DOHH2 (cell line): ENCODE results near the gene ARF1.

ENCODE experiments used
- H3F3A ChIP-seq: fragments of 200-600 bp; sonication (generic), shearing (Covaris generic); 2 replicates; pipeline ENCODE4 v1.6.0; 2016; ENCODE audit warnings: antibody characterized with exemption, mild to moderate bottlenecking; ENCODE audit not compliant: control insufficient read depth, insufficient read depth
- H3K27ac ChIP-seq: fragments of 200-600 bp; sonication (generic); 2 replicates; pipeline ENCODE4 v1.5.1; 2014; ENCODE audit warnings: low read depth, mild to moderate bottlenecking, low read length, moderate library complexity
- H3K27me3 ChIP-seq: fragments of 200-600 bp; sonication (generic); 2 replicates; pipeline ENCODE4 v1.6.1; 2014; ENCODE audit warnings: mild to moderate bottlenecking, low read length, mixed read lengths; ENCODE audit not compliant: control insufficient read depth
- H3K36me3 ChIP-seq: fragments of 200-600 bp; sonication (generic); 2 replicates; pipeline ENCODE4 v1.6.1; 2014; ENCODE audit warnings: mild to moderate bottlenecking, low read length, moderate library complexity, mixed read lengths; ENCODE audit not compliant: control insufficient read depth
- H3K4me1 ChIP-seq: fragments of 200-600 bp; sonication (generic); 2 replicates; pipeline ENCODE4 v1.6.1; 2014; ENCODE audit warnings: mild to moderate bottlenecking, low read length, mixed read lengths; ENCODE audit not compliant: control insufficient read depth
- H3K4me2 ChIP-seq: fragments of 200-600 bp; sonication (generic); 2 replicates; pipeline ENCODE4 v1.6.0; 2014; ENCODE audit warnings: mild to moderate bottlenecking, low read length, moderate library complexity
- H3K4me3 ChIP-seq: fragments of 200-600 bp; sonication (generic); 2 replicates; pipeline ENCODE4 v1.5.1; 2014; ENCODE audit warnings: mild to moderate bottlenecking, low read length, mixed read lengths
- H3K79me2 ChIP-seq: fragments of 200-600 bp; sonication (generic); 2 replicates; pipeline ENCODE4 v1.6.1; 2014; ENCODE audit warnings: mild to moderate bottlenecking, low read length, mixed read lengths; ENCODE audit not compliant: control insufficient read depth
- H3K9me2 ChIP-seq: fragments of 200-600 bp; sonication (generic); replicated peaks from 2 replicates; pipeline ENCODE4 v1.6.1; 2014; ENCODE audit warnings: mild to moderate bottlenecking, low read length, mixed read lengths; ENCODE audit not compliant: control insufficient read depth
- H3K9me3 ChIP-seq: fragments of 200-600 bp; sonication (generic); 2 replicates; pipeline ENCODE4 v1.6.1; 2014; ENCODE audit warnings: antibody characterized with exemption, low read length, mixed read lengths; ENCODE audit not compliant: control insufficient read depth, insufficient read depth
- H4K20me1 ChIP-seq: fragments of 200-600 bp; sonication (generic); 2 replicates; pipeline ENCODE4 v1.6.0; 2014; ENCODE audit warnings: low read depth, mild to moderate bottlenecking, antibody characterized with exemption, low read length, moderate library complexity; ENCODE audit not compliant: control insufficient read depth, insufficient read depth
- EZH2phosphoT487 ChIP-seq: fragments of 200-600 bp; sonication (generic); IDR thresholded peaks from 2 replicates; pipeline ENCODE4 v1.6.1; 2017; ENCODE audit warnings: borderline replicate concordance, mild to moderate bottlenecking, antibody characterized with exemption, low read length, moderate library complexity, mixed read lengths
- TF ChIP-seq, protein P1 (sequence below): fragments of 200-600 bp; sonication (generic); IDR thresholded peaks from one replicate; pipeline ENCODE4 v1.5.1; 2014; ENCODE audit warnings: antibody characterized with exemption, mild to moderate bottlenecking, low read depth, low read length; ENCODE audit not compliant: poor library complexity, severe bottlenecking

The ARF1 gene

DNA sequence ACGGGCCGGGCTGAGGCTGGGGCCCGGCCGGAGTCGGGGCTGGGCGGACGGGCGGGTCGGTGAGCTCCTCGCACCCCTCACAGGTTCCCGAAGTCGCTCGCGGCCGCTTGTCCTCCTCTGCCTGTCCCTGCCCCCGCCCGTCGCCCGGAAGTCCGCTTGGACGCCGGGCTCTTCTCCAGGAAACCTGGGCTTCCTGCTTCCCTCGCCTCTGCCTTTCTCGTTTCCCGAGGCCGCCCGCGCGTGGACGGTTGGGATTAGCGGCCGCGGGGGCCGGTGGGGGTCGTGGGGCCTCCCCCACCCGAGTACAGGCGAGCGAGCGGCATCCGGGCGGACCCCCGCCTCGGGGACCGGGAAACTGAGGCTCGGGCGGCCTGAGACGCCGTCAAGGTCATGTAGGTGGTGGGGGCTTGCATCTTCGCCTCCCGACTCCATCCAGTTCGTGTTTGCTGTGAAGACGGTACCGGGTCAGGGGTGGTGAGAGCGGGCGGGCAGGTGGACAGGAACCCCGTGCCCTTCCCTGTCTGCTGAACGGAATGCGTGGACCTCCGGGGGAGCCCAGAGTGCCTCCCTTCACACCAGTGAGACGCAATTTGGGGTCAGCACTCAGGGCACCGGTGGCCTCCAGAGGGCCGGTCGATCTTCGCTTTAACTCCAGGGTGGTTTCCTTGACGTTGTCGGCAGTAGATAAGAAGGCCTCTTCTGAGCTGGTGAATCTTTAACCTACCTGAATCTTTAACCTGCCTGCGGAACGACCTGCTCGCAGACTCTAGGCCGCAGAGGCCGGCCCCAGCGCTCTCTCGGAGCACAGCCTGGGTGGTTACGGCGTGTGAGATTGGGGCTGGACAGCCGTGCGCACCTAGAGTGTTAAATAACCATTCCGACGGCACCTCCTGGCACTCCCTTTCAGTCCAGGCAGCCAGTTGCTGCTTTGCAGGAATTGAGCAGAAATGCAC, 686 bp downstream of the ARF1 start:
- Histone ChIP-seq H3K4me3 (peak overlapping the region; percentile 95), H3F3A (0 out of 2 replicates have a peak, but pooled peaks cover 4% of the 10 kb centered on the region), H3K4me2 (peak overlapping the region; percentile 90), H3K4me1 (peaks cover 32% of the 10 kb centered on the region), H3K9me3 (no peaks in the 10 kb centered on the region), H3K27ac (peak overlapping the region; percentile 59), H3K9me2 (no peaks in the 10 kb centered on the region), H4K20me1 (peaks cover 48% of the 10 kb centered on the region), H3K27me3 (no peaks in the 10 kb centered on the region; the same call in 1 of the 2 replicates), H3K79me2 (peaks cover 87% of the 10 kb centered on the region), H3K36me3 (peaks cover 60% of the 10 kb centered on the region)
- TF ChIP-seq, protein P1, sequence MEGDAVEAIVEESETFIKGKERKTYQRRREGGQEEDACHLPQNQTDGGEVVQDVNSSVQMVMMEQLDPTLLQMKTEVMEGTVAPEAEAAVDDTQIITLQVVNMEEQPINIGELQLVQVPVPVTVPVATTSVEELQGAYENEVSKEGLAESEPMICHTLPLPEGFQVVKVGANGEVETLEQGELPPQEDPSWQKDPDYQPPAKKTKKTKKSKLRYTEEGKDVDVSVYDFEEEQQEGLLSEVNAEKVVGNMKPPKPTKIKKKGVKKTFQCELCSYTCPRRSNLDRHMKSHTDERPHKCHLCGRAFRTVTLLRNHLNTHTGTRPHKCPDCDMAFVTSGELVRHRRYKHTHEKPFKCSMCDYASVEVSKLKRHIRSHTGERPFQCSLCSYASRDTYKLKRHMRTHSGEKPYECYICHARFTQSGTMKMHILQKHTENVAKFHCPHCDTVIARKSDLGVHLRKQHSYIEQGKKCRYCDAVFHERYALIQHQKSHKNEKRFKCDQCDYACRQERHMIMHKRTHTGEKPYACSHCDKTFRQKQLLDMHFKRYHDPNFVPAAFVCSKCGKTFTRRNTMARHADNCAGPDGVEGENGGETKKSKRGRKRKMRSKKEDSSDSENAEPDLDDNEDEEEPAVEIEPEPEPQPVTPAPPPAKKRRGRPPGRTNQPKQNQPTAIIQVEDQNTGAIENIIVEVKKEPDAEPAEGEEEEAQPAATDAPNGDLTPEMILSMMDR = no peak
- TF ChIP-seq EZH2phosphoT487 = no peak

DNA sequence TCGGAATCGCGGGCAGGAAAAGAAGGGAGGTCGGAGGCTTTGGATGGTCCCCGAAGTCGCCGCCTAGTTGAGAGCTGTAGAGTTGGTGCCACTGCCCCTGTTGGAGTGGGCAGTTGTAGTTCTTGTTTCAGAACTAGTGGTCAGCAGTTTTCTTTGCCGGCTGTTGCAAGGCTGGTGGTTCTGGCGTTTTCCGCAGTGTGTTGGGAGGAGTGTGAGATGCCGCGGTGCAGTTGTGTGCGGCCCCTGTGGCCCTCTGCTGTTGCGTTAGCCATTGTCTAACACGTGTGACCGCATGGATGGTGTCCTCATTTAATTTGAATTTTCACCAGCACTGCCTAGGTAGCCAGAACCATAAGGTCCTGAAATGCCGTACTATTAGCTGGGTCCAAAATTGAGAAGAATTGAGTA, 1.4 kb downstream of the ARF1 start:
- Histone ChIP-seq H3K27me3 (no peaks in the 10 kb centered on the region; the same call in 1 of the 2 replicates), H3F3A (no peaks in the 10 kb centered on the region), H3K4me2 (peak overlapping the region; percentile 90), H3K4me1 (peaks cover 32% of the 10 kb centered on the region), H3K9me2 (no peaks in the 10 kb centered on the region), H3K36me3 (peaks cover 67% of the 10 kb centered on the region), H3K79me2 (peaks cover 94% of the 10 kb centered on the region), H3K9me3 (no peaks in the 10 kb centered on the region), H4K20me1 (peaks cover 53% of the 10 kb centered on the region), H3K27ac (no peak overlapping the region), H3K4me3 (peak overlapping the region; percentile 95)
- no peak for TF ChIP-seq EZH2phosphoT487
- TF ChIP-seq, protein P1 = no peak

DNA sequence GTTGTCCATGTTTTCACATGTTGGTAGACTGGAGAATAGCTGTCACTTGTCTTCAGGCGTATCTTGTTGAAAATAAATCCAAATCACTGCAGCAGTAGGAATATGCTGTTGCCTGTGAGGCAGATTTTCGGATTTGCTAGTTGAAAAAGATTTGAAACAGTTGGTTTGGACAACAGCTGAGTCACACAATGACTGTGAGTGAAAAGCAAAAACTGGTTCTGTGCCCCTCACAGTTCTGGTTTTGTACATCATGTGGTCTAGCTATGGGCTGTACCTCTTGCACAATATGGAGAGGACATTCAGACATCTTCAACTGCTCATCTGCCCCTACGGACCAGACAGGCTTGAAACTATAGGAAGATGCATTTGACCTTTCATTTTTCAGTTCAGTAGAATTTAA, 1.8 kb downstream of the ARF1 start:
- H3F3A ChIP-seq = no peaks in the 10 kb centered on the region
- peaks cover 69% of the 10 kb centered on the region for H3K36me3 ChIP-seq
- H3K4me1 ChIP-seq = peaks cover 32% of the 10 kb centered on the region
- H3K27ac ChIP-seq = no peak overlapping the region
- no peak for TF ChIP-seq EZH2phosphoT487
- TF ChIP-seq, protein P1 = no peak
- peak overlapping the region; percentile 90 for H3K4me2 ChIP-seq
- no peaks in the 10 kb centered on the region for H3K9me2 ChIP-seq
- H3K4me3 ChIP-seq = peak overlapping the region; percentile 95
- H3K79me2 ChIP-seq = peaks cover 96% of the 10 kb centered on the region
- peaks cover 54% of the 10 kb centered on the region for H4K20me1 ChIP-seq
- H3K27me3 ChIP-seq = no peaks in the 10 kb centered on the region; the same call in 1 of the 2 replicates
- no peaks in the 10 kb centered on the region for H3K9me3 ChIP-seq
